ENCODE data around the gene DYNC1H1. TPM values are rescaled to one million over a fixed set of nuclear protein-coding genes. Genes with fewer than 3 reads are reported as not detected.

The DYNC1H1 gene
- total RNA-seq, 2 experiments from 2014 or later = 209 to 291 TPM

DNA sequence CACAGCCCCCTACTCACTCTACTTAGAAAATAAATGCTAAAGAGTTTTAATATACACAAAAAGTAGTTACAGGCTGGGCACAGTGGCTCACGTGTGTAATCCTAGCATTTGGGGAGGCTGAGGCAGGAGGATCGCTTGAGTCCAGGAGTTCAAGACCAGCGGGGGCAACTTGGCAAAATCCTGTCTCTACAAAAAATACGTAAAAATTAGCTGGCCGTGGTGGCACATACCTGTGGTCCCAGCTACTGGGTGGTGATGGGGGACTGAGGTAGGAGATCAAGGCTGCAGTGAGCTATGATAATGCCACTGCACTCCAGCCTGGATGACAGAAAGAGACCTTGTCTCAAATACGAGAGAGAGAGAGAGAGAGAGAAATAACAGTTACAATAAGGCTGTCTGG is 9.9 kb upstream of the DYNC1H1 start:
- no TSS peak for BruUV-seq (replicated peaks)
- H3K4me3 ChIP-seq (ENCODE audit: low read depth, low read length, poor library complexity, severe bottlenecking) = no peak overlapping the region
- no peak overlapping the region for H2AFZ ChIP-seq (ENCODE audit: low read length)
- H3K9me2 ChIP-seq (ENCODE audit: insufficient read depth, low read length) = no peaks in the 10 kb centered on the region
- no peak overlapping the region for H3K4me2 ChIP-seq (ENCODE audit: low read length)
- CTCF ChIA-PET (ENCODE audit: unreplicated experiment) = no interaction called here
- H3K9me3 ChIP-seq (ENCODE audit: low read length) = no peaks in the 10 kb centered on the region
- intact Hi-C loops (cut with micrococcal nuclease; ENCODE audit: unreplicated experiment) = no loop called here
- H4K20me1 ChIP-seq (ENCODE audit: insufficient read depth, low read length) = no peaks in the 10 kb centered on the region
- DNase-seq (ENCODE audit: low spot score) = no peak
- no peaks in the 10 kb centered on the region for H3K36me3 ChIP-seq (ENCODE audit: insufficient read depth, low read length)
- H3K79me2 ChIP-seq (ENCODE audit: insufficient read depth, low read depth, low read length) = no peaks in the 10 kb centered on the region
- POLR2A ChIA-PET = no interaction called here
- no peak for TF ChIP-seq EZH2phosphoT487 (IDR thresholded peaks at IDR 0.05; ENCODE audit: borderline replicate concordance, low read depth, low read length)
- TF ChIP-seq, protein P1, sequence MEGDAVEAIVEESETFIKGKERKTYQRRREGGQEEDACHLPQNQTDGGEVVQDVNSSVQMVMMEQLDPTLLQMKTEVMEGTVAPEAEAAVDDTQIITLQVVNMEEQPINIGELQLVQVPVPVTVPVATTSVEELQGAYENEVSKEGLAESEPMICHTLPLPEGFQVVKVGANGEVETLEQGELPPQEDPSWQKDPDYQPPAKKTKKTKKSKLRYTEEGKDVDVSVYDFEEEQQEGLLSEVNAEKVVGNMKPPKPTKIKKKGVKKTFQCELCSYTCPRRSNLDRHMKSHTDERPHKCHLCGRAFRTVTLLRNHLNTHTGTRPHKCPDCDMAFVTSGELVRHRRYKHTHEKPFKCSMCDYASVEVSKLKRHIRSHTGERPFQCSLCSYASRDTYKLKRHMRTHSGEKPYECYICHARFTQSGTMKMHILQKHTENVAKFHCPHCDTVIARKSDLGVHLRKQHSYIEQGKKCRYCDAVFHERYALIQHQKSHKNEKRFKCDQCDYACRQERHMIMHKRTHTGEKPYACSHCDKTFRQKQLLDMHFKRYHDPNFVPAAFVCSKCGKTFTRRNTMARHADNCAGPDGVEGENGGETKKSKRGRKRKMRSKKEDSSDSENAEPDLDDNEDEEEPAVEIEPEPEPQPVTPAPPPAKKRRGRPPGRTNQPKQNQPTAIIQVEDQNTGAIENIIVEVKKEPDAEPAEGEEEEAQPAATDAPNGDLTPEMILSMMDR (conservative IDR thresholded peaks at IDR 0.05; ENCODE audit: low read length) = no peak
- no peaks in the 10 kb centered on the region for H3K4me1 ChIP-seq (ENCODE audit: insufficient read depth, low read length, poor library complexity, severe bottlenecking)
- H3K27ac ChIP-seq (ENCODE audit: low read depth, low read length, poor library complexity, severe bottlenecking) = no peak overlapping the region

DNA sequence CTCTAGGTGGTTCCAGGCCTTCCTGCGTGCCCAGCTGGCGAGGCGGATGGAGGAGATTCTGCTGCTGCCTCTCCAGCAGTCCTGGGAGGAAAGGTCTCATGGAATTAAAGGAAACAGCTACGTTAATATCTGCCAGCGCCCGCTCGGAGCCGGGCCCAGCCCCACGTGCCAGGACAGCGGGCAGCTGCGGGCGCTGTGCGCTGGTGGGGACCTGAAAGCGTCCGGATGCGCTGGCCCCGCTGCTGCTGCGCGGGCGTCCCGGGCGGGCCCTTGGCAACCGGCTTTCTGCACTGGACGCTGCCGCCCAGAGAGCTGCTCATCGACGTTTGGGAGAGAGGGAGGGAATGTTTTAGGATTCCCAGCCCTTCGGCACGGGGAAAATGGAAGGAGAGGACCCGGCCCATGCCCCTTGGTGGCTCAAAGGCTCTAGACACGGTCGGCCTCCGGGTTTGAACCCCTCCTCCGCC is 8.6 kb upstream of the DYNC1H1 start:
- POLR2A ChIA-PET = interaction anchor here (0.6 kb wide), 1 partner anchor 158 kb away, joined by 3 read pairs; no protein-coding TSS in a partner anchor
- H3K79me2 ChIP-seq (ENCODE audit: insufficient read depth, low read depth, low read length) = no peaks in the 10 kb centered on the region
- H3K27ac ChIP-seq (ENCODE audit: low read depth, low read length, poor library complexity, severe bottlenecking) = no peak overlapping the region
- H3K4me1 ChIP-seq (ENCODE audit: insufficient read depth, low read length, poor library complexity, severe bottlenecking) = peaks cover 4% of the 10 kb centered on the region
- H4K20me1 ChIP-seq (ENCODE audit: insufficient read depth, low read length) = no peaks in the 10 kb centered on the region
- no peak for DNase-seq (ENCODE audit: low spot score)
- no TSS peak for BruUV-seq (replicated peaks)
- no peak for TF ChIP-seq EZH2phosphoT487 (IDR thresholded peaks at IDR 0.05; ENCODE audit: borderline replicate concordance, low read depth, low read length)
- TF ChIP-seq, protein P1 (conservative IDR thresholded peaks at IDR 0.05; ENCODE audit: low read length) = no peak
- no peaks in the 10 kb centered on the region for H3K36me3 ChIP-seq (ENCODE audit: insufficient read depth, low read length)
- intact Hi-C loops (cut with micrococcal nuclease; ENCODE audit: unreplicated experiment) = no loop called here
- no peak overlapping the region for H3K4me2 ChIP-seq (ENCODE audit: low read length)
- no peaks in the 10 kb centered on the region for H3K9me3 ChIP-seq (ENCODE audit: low read length)
- no peak overlapping the region for H3K4me3 ChIP-seq (ENCODE audit: low read depth, low read length, poor library complexity, severe bottlenecking)
- CTCF ChIA-PET (ENCODE audit: unreplicated experiment) = no interaction called here
- no peak overlapping the region for H2AFZ ChIP-seq (ENCODE audit: low read length)
- no peaks in the 10 kb centered on the region for H3K9me2 ChIP-seq (ENCODE audit: insufficient read depth, low read length)

DNA sequence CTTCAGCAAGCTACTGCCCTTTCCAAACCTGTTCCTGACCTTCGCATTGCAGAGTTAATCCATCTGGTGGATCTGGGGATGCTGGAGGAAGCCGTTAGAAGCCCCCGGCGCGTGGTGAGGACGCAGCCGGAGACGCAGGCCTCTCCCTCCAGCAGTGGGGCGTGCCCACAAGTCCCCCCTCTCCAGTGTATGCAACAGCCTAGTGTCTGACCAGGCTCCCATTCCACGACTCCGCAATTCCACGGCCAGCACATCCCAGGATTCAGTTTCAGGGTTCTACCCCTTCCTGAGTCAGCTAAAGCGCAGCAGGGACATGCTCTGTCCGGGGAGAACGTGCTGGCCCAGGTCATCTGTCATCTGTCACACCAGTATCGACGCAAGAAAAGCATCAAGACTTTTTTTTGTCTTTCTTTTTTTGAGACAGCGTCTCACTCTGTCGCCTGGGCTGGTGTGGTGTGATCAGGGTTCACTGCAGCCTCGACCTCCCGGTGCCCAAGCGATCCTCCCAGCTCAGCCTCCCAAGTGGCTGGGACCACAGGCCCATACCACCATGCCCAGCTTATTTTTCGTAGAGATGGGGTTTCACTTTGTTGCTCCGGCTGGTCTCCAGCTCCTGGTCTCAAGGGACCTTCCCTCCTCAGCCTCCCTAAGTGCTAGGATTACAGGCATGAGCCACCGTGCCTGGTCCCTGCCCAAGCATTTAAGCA is 8.0 kb upstream of the DYNC1H1 start:
- H3K4me3 ChIP-seq (ENCODE audit: low read depth, low read length, poor library complexity, severe bottlenecking) = no peak overlapping the region
- no peak for DNase-seq (ENCODE audit: low spot score)
- POLR2A ChIA-PET = no interaction called here
- H3K79me2 ChIP-seq (ENCODE audit: insufficient read depth, low read depth, low read length) = no peaks in the 10 kb centered on the region
- H2AFZ ChIP-seq (ENCODE audit: low read length) = no peak overlapping the region
- no peaks in the 10 kb centered on the region for H3K9me3 ChIP-seq (ENCODE audit: low read length)
- intact Hi-C loops (cut with micrococcal nuclease; ENCODE audit: unreplicated experiment) = no loop called here
- no peak for TF ChIP-seq EZH2phosphoT487 (IDR thresholded peaks at IDR 0.05; ENCODE audit: borderline replicate concordance, low read depth, low read length)
- TF ChIP-seq, protein P1 (conservative IDR thresholded peaks at IDR 0.05; ENCODE audit: low read length) = no peak
- peaks cover 7% of the 10 kb centered on the region for H3K4me1 ChIP-seq (ENCODE audit: insufficient read depth, low read length, poor library complexity, severe bottlenecking)
- H3K36me3 ChIP-seq (ENCODE audit: insufficient read depth, low read length) = no peaks in the 10 kb centered on the region
- BruUV-seq (replicated peaks) = no TSS peak
- no peaks in the 10 kb centered on the region for H3K9me2 ChIP-seq (ENCODE audit: insufficient read depth, low read length)
- CTCF ChIA-PET (ENCODE audit: unreplicated experiment) = no interaction called here
- H3K27ac ChIP-seq (ENCODE audit: low read depth, low read length, poor library complexity, severe bottlenecking) = no peak overlapping the region
- no peak overlapping the region for H3K4me2 ChIP-seq (ENCODE audit: low read length)
- no peaks in the 10 kb centered on the region for H4K20me1 ChIP-seq (ENCODE audit: insufficient read depth, low read length)

Measured in OCI-LY7 (cell line).